ENCODE results near the gene SPRYD4.

The SPRYD4 gene

GRCh38 chr12:56520506-56520905 is 52.1 kb downstream of the SPRYD4 start:
- POLR2A ChIA-PET: no interaction called here
- no peak for TF ChIP-seq CTCF (IDR thresholded peaks at IDR 0.05; ENCODE audit: control extremely low read depth, extremely low read depth, low read depth, missing control alignments)
- no peak for DNase-seq (ENCODE audit: extremely low spot score)
- CTCF ChIA-PET: interaction anchor here (1.1 to 2.4 kb wide), 6 partner anchors 19 to 150 kb away, joined by 3 to 11 read pairs (median 4); no protein-coding TSS in a partner anchor

GRCh38 chr12:56521209-56521589 is 52.8 kb downstream of the SPRYD4 start:
- DNase-seq (ENCODE audit: extremely low spot score): no peak
- POLR2A ChIA-PET: no interaction called here
- TF ChIP-seq CTCF (IDR thresholded peaks at IDR 0.05; ENCODE audit: control extremely low read depth, extremely low read depth, low read depth, missing control alignments): no peak
- CTCF ChIA-PET: interaction anchor here (1.0 to 3.3 kb wide), 12 partner anchors 7 to 263 kb away, joined by 3 to 20 read pairs (median 5); partner anchors contain the start of gene ANKRD52

DNA sequence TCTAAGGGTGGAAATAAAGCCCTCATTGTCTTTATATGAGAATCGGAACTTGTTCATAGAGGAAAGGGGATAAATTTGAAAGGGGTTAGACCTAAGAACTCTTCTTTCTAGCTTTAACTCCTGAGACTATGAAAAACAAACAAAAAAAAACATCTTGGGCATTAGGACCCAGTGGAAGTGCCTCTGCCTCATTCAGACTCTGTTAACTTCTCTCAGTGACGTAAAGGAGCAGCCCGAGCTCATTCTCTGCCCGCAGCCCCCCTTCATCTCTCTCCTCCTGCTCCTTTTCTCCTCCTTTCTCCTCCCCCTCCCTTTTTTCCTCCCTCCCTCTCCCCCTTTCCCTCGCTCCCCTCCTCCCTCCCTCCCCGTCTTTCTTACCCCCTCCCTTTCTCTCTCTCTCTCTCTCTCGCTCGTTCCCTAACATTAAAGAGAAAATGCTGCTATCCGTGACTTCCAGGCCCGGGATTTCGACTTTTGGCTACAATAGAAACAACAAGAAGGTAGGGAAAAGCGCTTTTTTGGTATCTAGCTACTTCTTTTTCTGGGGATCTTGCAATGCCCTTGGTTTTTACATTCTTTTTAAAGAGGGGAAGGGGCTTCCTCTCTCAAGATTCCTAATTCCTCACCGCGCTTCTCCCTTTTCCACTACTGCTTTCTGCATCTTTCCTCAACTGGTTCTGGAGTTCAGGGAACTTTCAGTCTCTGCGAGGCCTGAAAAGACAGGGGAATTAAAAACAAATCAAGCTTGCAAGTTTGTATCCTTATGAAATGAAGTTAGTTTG is 53.4 kb downstream of the SPRYD4 start, which contains the start of gene RBMS2:
TSS of gene RBMS2 (plus strand) at position 231 of the 782 bp plus-strand sequence. CDS start at position 435, 204 bp downstream.
- no peak for TF ChIP-seq CTCF (IDR thresholded peaks at IDR 0.05; ENCODE audit: control extremely low read depth, extremely low read depth, low read depth, missing control alignments)
- ChIA-PET CTCF (interaction anchor here (1.0 to 3.3 kb wide), 12 partner anchors 8 to 264 kb away, joined by 3 to 20 read pairs (median 5); partner anchors contain the start of gene ANKRD52), POLR2A (no interaction called here)
- peak; percentile 46 for DNase-seq (ENCODE audit: extremely low spot score)

DNA sequence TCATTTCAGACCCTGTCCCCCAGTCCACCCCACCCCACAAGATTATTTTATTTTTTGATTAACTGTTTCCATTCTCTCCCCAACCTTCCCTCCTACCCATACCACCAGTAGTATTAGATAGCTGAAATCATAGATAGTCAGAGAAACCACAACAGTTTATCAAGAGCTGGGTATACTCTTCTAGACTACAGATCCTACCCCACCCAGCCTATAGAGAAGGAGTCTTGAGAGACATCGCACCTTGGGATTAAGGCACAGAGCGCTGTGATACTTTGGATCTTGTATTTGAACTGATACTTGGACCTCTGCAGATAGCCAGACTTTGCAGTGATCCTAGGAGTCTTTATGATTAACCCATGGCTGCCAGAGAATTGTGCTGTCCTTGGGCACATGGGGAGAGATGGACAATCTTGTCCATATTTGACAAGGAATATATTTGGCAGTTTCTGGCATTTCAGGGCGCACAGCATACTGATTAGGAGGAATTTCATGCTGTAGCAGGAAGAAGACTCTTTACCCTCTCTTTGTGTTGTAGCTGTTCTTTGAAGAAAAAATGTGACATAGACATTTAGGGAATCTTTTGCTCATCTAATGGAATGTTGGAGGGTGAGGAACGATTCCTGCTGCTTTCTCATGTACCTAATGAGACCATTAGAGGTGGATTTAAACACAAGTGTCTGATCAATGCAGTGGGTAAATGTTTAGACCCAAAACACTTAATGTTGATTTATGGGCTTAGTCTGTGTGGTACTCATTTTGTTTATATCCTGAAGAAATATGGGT is 54.2 kb downstream of the SPRYD4 start:
- ChIA-PET POLR2A (no interaction called here), CTCF (interaction anchor here (0.8 to 3.3 kb wide), 13 partner anchors 8 to 333 kb away, joined by 3 to 20 read pairs (median 5); partner anchors contain the start of gene SMARCC2)
- DNase-seq (ENCODE audit: extremely low spot score): no peak
- TF ChIP-seq CTCF (IDR thresholded peaks at IDR 0.05; ENCODE audit: control extremely low read depth, extremely low read depth, low read depth, missing control alignments): no peak

DNA sequence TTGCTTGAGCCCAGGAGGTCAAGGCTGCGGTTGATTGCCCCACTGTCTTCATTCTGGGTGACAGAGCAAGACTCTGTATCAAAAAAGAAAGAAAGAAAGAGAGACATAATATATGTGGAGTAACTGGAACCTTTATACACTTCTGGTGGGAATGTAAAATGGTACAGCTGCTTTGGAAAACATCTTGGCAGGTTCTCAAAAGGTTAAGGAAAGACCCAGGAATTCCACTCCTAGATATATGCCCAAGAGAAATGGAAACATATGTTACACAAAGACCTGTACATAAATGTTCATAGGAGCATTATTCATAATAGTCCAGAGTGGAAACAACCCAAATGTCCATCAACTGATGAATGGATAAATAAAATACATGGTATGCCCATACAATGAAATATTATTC is 60.5 kb downstream of the SPRYD4 start:
- CTCF ChIA-PET: interaction anchor here (1.6 kb wide), 1 partner anchor 15 kb away, joined by 5 read pairs; no protein-coding TSS in a partner anchor

More for the DNA sequence above, 60.5 kb downstream of the SPRYD4 start:
- DNase-seq (ENCODE audit: extremely low spot score): no peak
- POLR2A ChIA-PET: no interaction called here
- no peak for TF ChIP-seq CTCF (IDR thresholded peaks at IDR 0.05; ENCODE audit: control extremely low read depth, extremely low read depth, low read depth, missing control alignments)

All from GM10248 (cell line).